ENCODE measurements around the gene HTT.

DNA sequence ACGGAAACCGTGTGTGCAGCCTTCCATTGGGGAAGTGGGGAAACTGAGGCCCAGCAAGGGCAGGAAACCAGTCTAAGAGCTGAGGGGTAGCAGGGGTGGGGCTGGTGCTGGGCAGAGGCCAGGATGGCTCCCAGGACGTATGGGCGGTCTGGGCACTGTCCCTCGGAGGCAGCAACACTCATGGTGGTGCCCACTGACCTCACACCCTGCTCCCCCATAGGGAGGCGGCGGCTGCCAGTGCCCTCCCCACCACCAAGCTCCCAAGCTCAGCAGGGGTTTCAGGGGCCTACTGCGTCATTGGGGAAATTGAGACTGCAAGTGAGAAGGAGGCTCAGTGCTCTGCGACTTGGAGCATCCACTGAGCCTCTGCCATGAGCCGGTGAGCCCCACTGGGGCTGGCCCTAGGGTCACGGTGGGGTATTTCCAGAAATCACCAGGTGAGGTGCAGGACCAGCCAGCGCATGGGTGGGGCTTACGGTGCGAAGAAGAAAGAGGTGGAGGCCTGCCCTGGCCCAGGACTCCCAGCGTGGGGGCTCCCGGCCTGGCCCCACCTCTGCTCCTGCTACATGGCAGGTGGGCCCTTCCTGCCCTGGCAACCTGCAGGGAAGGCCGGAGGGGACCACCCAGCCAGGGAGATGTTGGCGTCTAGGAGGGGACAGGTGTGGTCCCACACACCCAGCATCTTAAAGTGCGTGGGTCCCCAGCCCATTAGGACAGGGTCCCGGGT is 175.4 kb downstream of the HTT start:
- TF ChIP-seq POLR2AphosphoS5 (IDR thresholded peaks at IDR 0.05; ENCODE audit: borderline replicate concordance, low read depth, low read length) (no peak), FOXP2 (optimal IDR thresholded peaks at IDR 0.05; ENCODE audit: control extremely low read depth, extremely low read length, insufficient read depth) (no peak), EZH2 (IDR thresholded peaks at IDR 0.05) (no peak)
